Activated T-cell treated with anti-CD3 and anti-CD28 coated beads, Interleukin-2, amount 50 U/mL, for 1 hour (primary cell): ENCODE measurements around the gene EML4.

ENCODE experiments used
- DNase-seq: peaks from one replicate; pipeline ENCODE4 v3.0.0-alpha.2; 2020

The EML4 gene

GRCh38 chr2:42196403-42197267 lies 27.5 kb downstream of the EML4 start:
- no peak for DNase-seq

GRCh38 chr2:42197792-42198191 lies 28.6 kb downstream of the EML4 start:
- no peak for DNase-seq

- DNase-seq = no peak
These were observed 29.3 kb downstream of the EML4 start for GRCh38 chr2:42198466-42198865.

- DNase-seq = no peak
These were observed 29.8 kb downstream of the EML4 start for GRCh38 chr2:42199002-42199401.

GRCh38 chr2:42199626-42200025 lies 30.5 kb downstream of the EML4 start:
- no peak for DNase-seq

GRCh38 chr2:42200926-42201855 lies 32.0 kb downstream of the EML4 start:
- DNase-seq = no peak

- DNase-seq = no peak
These were observed 33.5 kb downstream of the EML4 start for GRCh38 chr2:42202634-42203008.

- no peak for DNase-seq
These were observed 34.6 kb downstream of the EML4 start for GRCh38 chr2:42203792-42204191.

- DNase-seq = no peak
These were observed 36.2 kb downstream of the EML4 start for GRCh38 chr2:42205337-42205736.

- no peak for DNase-seq
These were observed 38.7 kb downstream of the EML4 start for GRCh38 chr2:42207826-42208225.

GRCh38 chr2:42210203-42210602 lies 41.0 kb downstream of the EML4 start:
- no peak for DNase-seq

GRCh38 chr2:42211291-42211690 lies 42.1 kb downstream of the EML4 start:
- DNase-seq = no peak

- no peak for DNase-seq
These were observed 45.5 kb downstream of the EML4 start for GRCh38 chr2:42214669-42215068.

GRCh38 chr2:42216694-42217093 lies 47.5 kb downstream of the EML4 start:
- no peak for DNase-seq

GRCh38 chr2:42217307-42217706 lies 48.2 kb downstream of the EML4 start:
- no peak for DNase-seq

GRCh38 chr2:42217914-42218313 lies 48.8 kb downstream of the EML4 start:
- no peak for DNase-seq

- no peak for DNase-seq
These were observed 49.6 kb downstream of the EML4 start for GRCh38 chr2:42218712-42219111.

- no peak for DNase-seq
These were observed 50.0 kb downstream of the EML4 start for GRCh38 chr2:42219160-42219559.

GRCh38 chr2:42220566-42220965 lies 51.4 kb downstream of the EML4 start:
- no peak for DNase-seq

- no peak for DNase-seq
These were observed 54.1 kb downstream of the EML4 start for GRCh38 chr2:42223067-42223854.

- DNase-seq = no peak
These were observed 54.7 kb downstream of the EML4 start for GRCh38 chr2:42223855-42224268.

- DNase-seq = no peak
These were observed 55.4 kb downstream of the EML4 start for GRCh38 chr2:42224422-42225067.

- DNase-seq = no peak
These were observed 56.4 kb downstream of the EML4 start for GRCh38 chr2:42225573-42225972.
